ENCODE data around the gene ZNF236. TPM values are rescaled to one million over a fixed set of nuclear protein-coding genes. Genes with fewer than 3 reads are reported as not detected.

The ZNF236 gene
- total RNA-seq, 1 donor from 2014 or later: 14.5 TPM

- Histone ChIP-seq H3K4me1 (no peaks in the 10 kb centered on the region), H3K9me3 (no peaks in the 10 kb centered on the region), H3K4me3 (no peak overlapping the region), H3K27ac (no peak overlapping the region), H3K27me3 (no peaks in the 10 kb centered on the region), H3K36me3 (no peaks in the 10 kb centered on the region)
- TF ChIP-seq POLR2A (IDR thresholded peaks at IDR 0.05) (no peak), POLR2AphosphoS5 (IDR thresholded peaks at IDR 0.05; ENCODE audit: insufficient read depth in 1 of 2, low read depth in 1 of 2) (no peak), CTCF (IDR thresholded peaks at IDR 0.05) (no peak)
- DNase-seq (ENCODE audit: extremely low spot score in 2 of 2): peak; percentile 56 to 95
- intact Hi-C loops (cut with DNase I): no loop called here
These were observed 156.9 kb downstream of the ZNF236 start for GRCh38 chr18:76979111-76979751.

GRCh38 chr18:76979906-76980305 is 157.5 kb downstream of the ZNF236 start:
- peak; percentile 34 to 70 for DNase-seq (ENCODE audit: extremely low spot score in 2 of 2)
- Histone ChIP-seq H3K36me3 (no peaks in the 10 kb centered on the region), H3K4me1 (no peaks in the 10 kb centered on the region), H3K4me3 (no peak overlapping the region), H3K9me3 (no peaks in the 10 kb centered on the region), H3K27me3 (no peaks in the 10 kb centered on the region), H3K27ac (no peak overlapping the region)
- TF ChIP-seq POLR2A (IDR thresholded peaks at IDR 0.05) (no peak), POLR2AphosphoS5 (IDR thresholded peaks at IDR 0.05; ENCODE audit: insufficient read depth in 1 of 2, low read depth in 1 of 2) (no peak), CTCF (IDR thresholded peaks at IDR 0.05) (no peak)
- intact Hi-C loops (cut with DNase I): loop anchor here (10.0 kb wide), 1 partner anchor 175 kb away; no protein-coding TSS in a partner anchor

- H3K4me1 ChIP-seq: no peaks in the 10 kb centered on the region
- no peaks in the 10 kb centered on the region for H3K9me3 ChIP-seq
- no peaks in the 10 kb centered on the region for H3K36me3 ChIP-seq
- H3K27ac ChIP-seq: no peak overlapping the region
- H3K4me3 ChIP-seq: no peak overlapping the region
- H3K27me3 ChIP-seq: no peaks in the 10 kb centered on the region
- TF ChIP-seq POLR2AphosphoS5 (IDR thresholded peaks at IDR 0.05; ENCODE audit: insufficient read depth in 1 of 2, low read depth in 1 of 2) (no peak), CTCF (IDR thresholded peaks at IDR 0.05) (no peak), POLR2A (IDR thresholded peaks at IDR 0.05) (no peak)
- intact Hi-C loops (cut with DNase I): loop anchor here (10.0 kb wide), 1 partner anchor 176 kb away; no protein-coding TSS in a partner anchor
- peak; percentile 72 for DNase-seq (ENCODE audit: extremely low spot score in 2 of 2)
These were observed 158.5 kb downstream of the ZNF236 start for GRCh38 chr18:76980663-76981395.

GRCh38 chr18:76981396-76981968 is 159.1 kb downstream of the ZNF236 start:
- no peak for TF ChIP-seq CTCF (IDR thresholded peaks at IDR 0.05)
- no peaks in the 10 kb centered on the region for H3K4me1 ChIP-seq
- H3K9me3 ChIP-seq: no peaks in the 10 kb centered on the region
- H3K27ac ChIP-seq: no peak overlapping the region
- H3K4me3 ChIP-seq: no peak overlapping the region
- H3K27me3 ChIP-seq: no peaks in the 10 kb centered on the region
- peak; percentile 37 to 61 for DNase-seq (ENCODE audit: extremely low spot score in 2 of 2)
- intact Hi-C loops (cut with DNase I): loop anchor here (10.0 kb wide), 1 partner anchor 177 kb away; no protein-coding TSS in a partner anchor
- no peaks in the 10 kb centered on the region for H3K36me3 ChIP-seq

Data from vagina (tissue), 2 donors.